ENCODE results near the gene STK17B.

Gene STK17B

DNA sequence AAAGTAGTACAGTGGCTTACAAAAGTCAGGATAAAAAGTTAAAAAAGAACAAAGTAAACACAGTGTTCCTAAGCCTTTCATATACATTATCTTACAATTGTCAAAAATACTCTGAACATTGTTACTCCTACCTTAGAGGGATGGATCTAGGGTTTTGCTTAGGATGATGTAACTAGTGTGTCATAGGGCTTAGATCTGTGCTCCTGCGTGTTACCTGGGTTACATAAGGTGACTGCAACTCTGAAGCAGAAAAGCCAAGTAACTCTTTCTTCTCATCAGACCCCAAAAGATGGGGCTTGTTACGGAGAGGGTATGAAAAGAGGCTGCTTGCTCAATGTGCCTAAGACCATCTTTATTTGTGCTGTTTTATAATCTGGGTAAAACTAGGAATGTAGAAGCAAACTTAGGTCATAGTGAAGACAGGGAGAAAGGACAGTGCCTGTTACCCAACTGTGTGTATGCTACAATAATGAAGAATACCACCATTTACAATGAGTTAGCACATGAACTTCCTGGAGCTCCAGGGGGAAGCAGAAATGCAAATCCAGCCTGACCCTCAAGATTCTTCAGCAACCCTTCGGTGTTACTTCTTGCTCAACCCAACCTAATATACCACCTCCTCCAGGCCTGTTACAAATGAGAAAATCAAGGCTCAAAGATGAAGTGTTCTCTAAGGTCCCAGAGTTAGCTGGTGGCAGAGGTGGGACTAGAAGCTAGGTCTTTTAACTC lies 42.0 kb upstream of the STK17B start:
- ATAC-seq (ENCODE audit: insufficient read depth, low read depth) (no peak), DNase-seq (no peak)
- no peak overlapping the region for H3K4me3 ChIP-seq (ENCODE audit: low read depth in 1 of 2, low read length in 2 of 2)

GRCh38 chr2:196208915-196209314 lies 37.5 kb upstream of the STK17B start:
- Histone ChIP-seq H3K9me3 (ENCODE audit: insufficient read depth, low read length, severe bottlenecking) (no peaks in the 10 kb centered on the region), H3K27ac (ENCODE audit: low read length) (peak overlapping the region; percentile 51), H3K4me3 (ENCODE audit: low read depth in 1 of 2, low read length in 2 of 2) (no peak overlapping the region), H3K79me2 (ENCODE audit: insufficient read depth, low read length) (peaks cover 2% of the 10 kb centered on the region; the same call in 1 of the 2 replicates), H3K9ac (ENCODE audit: low read depth, low read length) (no peak overlapping the region), H3K4me1 (ENCODE audit: insufficient read depth, low read length) (peaks cover 39% of the 10 kb centered on the region), H4K20me1 (ENCODE audit: insufficient read depth, low read length) (no peaks in the 10 kb centered on the region), H3K4me2 (ENCODE audit: insufficient read depth, low read length) (no peak overlapping the region), H3K27me3 (ENCODE audit: insufficient read depth, low read length, poor library complexity) (no peaks in the 10 kb centered on the region), H2AFZ (ENCODE audit: low read depth, low read length) (no peak overlapping the region), H3K36me3 (ENCODE audit: insufficient read depth, low read length) (no peaks in the 10 kb centered on the region)
- no peak for DNase-seq
- no peak for ATAC-seq (ENCODE audit: insufficient read depth, low read depth)
- TF ChIP-seq EZH2 (IDR thresholded peaks at IDR 0.05; ENCODE audit: borderline replicate concordance, low read depth, low read length, severe bottlenecking) = no peak
- TF ChIP-seq CTCF (IDR thresholded peaks at IDR 0.05; ENCODE audit: borderline replicate concordance, extremely low read depth, low read length, poor library complexity, severe bottlenecking) = no peak

More for the DNA sequence above, 42.0 kb upstream of the STK17B start:
- no peak overlapping the region for H3K4me2 ChIP-seq (ENCODE audit: insufficient read depth, low read length)
- H3K27ac ChIP-seq (ENCODE audit: low read length) = peak overlapping the region; percentile 5; the same call in 1 of the 2 replicates
- H3K79me2 ChIP-seq (ENCODE audit: insufficient read depth, low read length) = peaks cover 2% of the 10 kb centered on the region; the same call in 1 of the 2 replicates
- no peaks in the 10 kb centered on the region for H3K36me3 ChIP-seq (ENCODE audit: insufficient read depth, low read length)
- no peaks in the 10 kb centered on the region for H3K9me3 ChIP-seq (ENCODE audit: insufficient read depth, low read length, severe bottlenecking)
- no peaks in the 10 kb centered on the region for H4K20me1 ChIP-seq (ENCODE audit: insufficient read depth, low read length)
- H3K27me3 ChIP-seq (ENCODE audit: insufficient read depth, low read length, poor library complexity) = no peaks in the 10 kb centered on the region
- H3K4me1 ChIP-seq (ENCODE audit: insufficient read depth, low read length) = peaks cover 40% of the 10 kb centered on the region
- H3K9ac ChIP-seq (ENCODE audit: low read depth, low read length) = no peak overlapping the region
- no peak overlapping the region for H2AFZ ChIP-seq (ENCODE audit: low read depth, low read length)
- no peak for TF ChIP-seq CTCF (IDR thresholded peaks at IDR 0.05; ENCODE audit: borderline replicate concordance, extremely low read depth, low read length, poor library complexity, severe bottlenecking)
- no peak for TF ChIP-seq EZH2 (IDR thresholded peaks at IDR 0.05; ENCODE audit: borderline replicate concordance, low read depth, low read length, severe bottlenecking)

- DNase-seq (no peak), ATAC-seq (ENCODE audit: insufficient read depth, low read depth) (no peak)
- H3K4me1 ChIP-seq (ENCODE audit: insufficient read depth, low read length) = peaks cover 42% of the 10 kb centered on the region
- no peak for TF ChIP-seq EZH2 (IDR thresholded peaks at IDR 0.05; ENCODE audit: borderline replicate concordance, low read depth, low read length, severe bottlenecking)
- TF ChIP-seq CTCF (IDR thresholded peaks at IDR 0.05; ENCODE audit: borderline replicate concordance, extremely low read depth, low read length, poor library complexity, severe bottlenecking) = no peak
- H4K20me1 ChIP-seq (ENCODE audit: insufficient read depth, low read length) = no peaks in the 10 kb centered on the region
- no peaks in the 10 kb centered on the region for H3K36me3 ChIP-seq (ENCODE audit: insufficient read depth, low read length)
- H3K4me2 ChIP-seq (ENCODE audit: insufficient read depth, low read length) = no peak overlapping the region
- no peak overlapping the region for H3K9ac ChIP-seq (ENCODE audit: low read depth, low read length)
- peak overlapping the region; percentile 14; the same call in 1 of the 2 replicates for H3K27ac ChIP-seq (ENCODE audit: low read length)
- no peak overlapping the region for H2AFZ ChIP-seq (ENCODE audit: low read depth, low read length)
- H3K4me3 ChIP-seq (ENCODE audit: low read depth in 1 of 2, low read length in 2 of 2) = no peak overlapping the region
- H3K79me2 ChIP-seq (ENCODE audit: insufficient read depth, low read length) = peaks cover 2% of the 10 kb centered on the region; the same call in 1 of the 2 replicates
- no peaks in the 10 kb centered on the region for H3K9me3 ChIP-seq (ENCODE audit: insufficient read depth, low read length, severe bottlenecking)
- H3K27me3 ChIP-seq (ENCODE audit: insufficient read depth, low read length, poor library complexity) = no peaks in the 10 kb centered on the region
Observed at GRCh38 chr2:196206804-196207203, 35.4 kb upstream of the STK17B start.
